ENCODE results near the gene SRRM3.
A peak's percentile ranks its signal among the peaks of the same experiment; 100 is the strongest.
"Not testable (repeated sequence)": the region's sequence is repeated elsewhere in the genome, so short reads cannot be mapped to it uniquely, and the experiment has no call there.

SRRM3 gene

GRCh38 chr7:76201732-76202665 lies at the start of gene SRRM3:
SRRM3 (plus strand) TSS chr7:76201896; CDS start chr7:76235067, 33,171 bp downstream.
- DNase-seq: peak; percentile 82 to 94 (median 90)

GRCh38 chr7:76151932-76152331 lies 49.8 kb upstream of the SRRM3 start:
- no peak for DNase-seq

GRCh38 chr7:76153571-76154230 lies 48.0 kb upstream of the SRRM3 start:
- DNase-seq: not testable (repeated sequence)

- peak; percentile 91 to 93 (median 93) for DNase-seq
Observed at GRCh38 chr7:76155938-76156337, 45.8 kb upstream of the SRRM3 start.

GRCh38 chr7:76156992-76157685 lies 44.6 kb upstream of the SRRM3 start:
- DNase-seq: not testable (repeated sequence)

- not testable (repeated sequence) for DNase-seq
Observed at GRCh38 chr7:76158416-76158815, 43.3 kb upstream of the SRRM3 start.

- not testable (repeated sequence) for DNase-seq
Observed at GRCh38 chr7:76162416-76163170, 39.1 kb upstream of the SRRM3 start.

GRCh38 chr7:76163812-76164211 lies 37.9 kb upstream of the SRRM3 start:
- not testable (repeated sequence) for DNase-seq

GRCh38 chr7:76165106-76165972 lies 36.4 kb upstream of the SRRM3 start:
- no peak for DNase-seq

GRCh38 chr7:76165973-76166403 lies 35.7 kb upstream of the SRRM3 start:
- no peak for DNase-seq

GRCh38 chr7:76166404-76167255 lies 35.1 kb upstream of the SRRM3 start:
- DNase-seq: peak; percentile 99 to 100 (median 99)

GRCh38 chr7:76173566-76174205 lies 28.0 kb upstream of the SRRM3 start:
- DNase-seq: no peak

- DNase-seq: not testable (repeated sequence)
Observed at GRCh38 chr7:76176951-76177350, 24.7 kb upstream of the SRRM3 start.

GRCh38 chr7:76179686-76180085 lies 22.0 kb upstream of the SRRM3 start:
- no peak for DNase-seq

GRCh38 chr7:76182225-76182960 lies 19.3 kb upstream of the SRRM3 start:
- no peak for DNase-seq

GRCh38 chr7:76185187-76185896 lies 16.4 kb upstream of the SRRM3 start:
- DNase-seq: no peak

- DNase-seq: no peak
Observed at GRCh38 chr7:76187272-76187671, 14.4 kb upstream of the SRRM3 start.

GRCh38 chr7:76189276-76189675 lies 12.4 kb upstream of the SRRM3 start:
- DNase-seq: no peak
